GM18505 (cell line): ENCODE results near the gene FUBP1.
"Not testable (repeated sequence)": the region's sequence is repeated elsewhere in the genome, so short reads cannot be mapped to it uniquely, and the experiment has no call there.

Experiments used
- ATAC-seq: cut with Tn5 transposase; IDR thresholded peaks from one replicate; pipeline ENCODE4 v1.9.1; 2021; ENCODE audit not compliant: unreplicated experiment
- POLR2A ChIP-seq: IDR thresholded peaks from 4 replicates; pipeline ENCODE4 v1.6.1; 2011; ENCODE audit warnings: borderline replicate concordance; ENCODE audit not compliant: insufficient read depth, insufficient read length; ENCODE audit errors: extremely low read depth

Gene FUBP1

GRCh38 chr1:78003882-78004718, 25.2 kb upstream of the FUBP1 start:
- peak; percentile 97 for TF ChIP-seq POLR2A
- peak; percentile 47 for ATAC-seq

GRCh38 chr1:78003070-78003746, 24.3 kb upstream of the FUBP1 start:
- TF ChIP-seq POLR2A: no peak
- no peak for ATAC-seq

GRCh38 chr1:78000536-78000935, 21.7 kb upstream of the FUBP1 start:
- ATAC-seq: not testable (repeated sequence)

- TF ChIP-seq POLR2A: no peak
- no peak for ATAC-seq
These were observed 17.9 kb upstream of the FUBP1 start for GRCh38 chr1:77996734-77997133.

GRCh38 chr1:77994117-77994705, 15.3 kb upstream of the FUBP1 start:
- no peak for TF ChIP-seq POLR2A
- ATAC-seq: no peak

GRCh38 chr1:77991638-77992037, 12.8 kb upstream of the FUBP1 start:
- ATAC-seq: no peak
- TF ChIP-seq POLR2A: no peak

DNA sequence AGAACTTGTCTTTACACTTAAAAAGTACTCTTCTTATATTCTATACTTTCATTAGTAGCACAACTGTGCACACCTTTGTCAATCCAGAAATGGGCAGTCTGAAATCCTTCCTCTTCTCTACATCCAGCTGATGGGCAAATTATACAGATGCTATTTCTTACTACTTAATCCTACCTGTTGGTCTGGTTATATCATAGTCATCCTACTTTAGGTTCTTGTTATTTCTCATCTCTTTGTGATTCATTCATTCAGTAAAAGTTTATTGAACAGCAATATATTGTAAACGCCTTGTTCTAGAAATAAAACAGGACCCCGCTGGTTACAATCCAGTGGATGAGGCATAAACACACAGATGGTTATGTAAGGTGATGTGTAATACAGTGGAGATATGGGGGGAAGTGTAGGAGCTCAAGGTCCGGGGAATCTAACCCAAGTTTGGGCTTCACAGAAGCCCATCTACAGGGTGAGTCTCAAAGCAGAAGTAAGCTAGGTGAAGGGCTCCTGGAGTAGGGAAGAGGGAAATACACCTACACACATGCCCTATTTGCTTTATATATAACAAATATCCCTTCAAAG, 11.8 kb upstream of the FUBP1 start:
- no peak for ATAC-seq
- TF ChIP-seq POLR2A: no peak

DNA sequence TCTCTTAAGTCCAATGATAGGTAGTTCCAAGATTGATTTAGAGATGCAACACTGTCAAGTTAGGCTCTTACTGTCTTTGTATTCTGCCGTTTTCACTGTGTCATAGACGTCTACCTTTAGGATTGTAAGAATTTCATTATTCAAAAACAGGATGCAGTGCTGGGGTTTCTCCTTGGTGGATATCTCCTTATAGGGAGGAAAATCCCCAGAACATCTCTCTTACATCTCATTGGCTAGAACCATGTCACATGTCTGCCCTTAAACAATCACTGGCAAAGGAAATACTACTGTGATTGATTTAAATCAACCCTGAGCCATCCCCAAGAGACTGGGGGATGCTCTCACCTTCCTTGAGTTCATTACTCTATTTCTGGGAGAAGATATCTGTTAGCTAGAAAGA, 10.9 kb upstream of the FUBP1 start:
- no peak for TF ChIP-seq POLR2A
- ATAC-seq: no peak

- no peak for ATAC-seq
- TF ChIP-seq POLR2A: no peak
These were observed 9.0 kb upstream of the FUBP1 start for GRCh38 chr1:77987919-77988318.

- no peak for ATAC-seq
- TF ChIP-seq POLR2A: no peak
These were observed 7.9 kb upstream of the FUBP1 start for GRCh38 chr1:77986810-77987209.

- no peak for TF ChIP-seq POLR2A
These were observed 5.8 kb upstream of the FUBP1 start for GRCh38 chr1:77984629-77985028.

GRCh38 chr1:77983997-77984355, 5.1 kb upstream of the FUBP1 start:
- no peak for ATAC-seq
- TF ChIP-seq POLR2A: no peak

More at GRCh38 chr1:77984629-77985028, 5.8 kb upstream of the FUBP1 start:
- no peak for ATAC-seq

- not testable (repeated sequence) for ATAC-seq
These were observed 4.6 kb upstream of the FUBP1 start for GRCh38 chr1:77983352-77983996.
